PFSK-1 (cell line): Measurements from ENCODE around the gene SULT1B1.

Experiments used
- FOXP2 ChIP-seq: optimal IDR thresholded peaks from 2 replicates; pipeline ENCODE3; 2011; ENCODE audit warnings: borderline replicate concordance, control low read depth, inconsistent platforms; ENCODE audit not compliant: insufficient read depth; ENCODE audit errors: extremely low read length, extremely low read depth
- POLR2AphosphoS5 ChIP-seq: IDR thresholded peaks from 2 replicates; pipeline ENCODE4 v1.6.1; 2012; ENCODE audit warnings: low read depth, mild to moderate bottlenecking, control low read depth, low read length, moderate library complexity
- SIN3A ChIP-seq: IDR thresholded peaks from 2 replicates; pipeline ENCODE4 v1.6.1; 2012; ENCODE audit warnings: mild to moderate bottlenecking, low read length, moderate library complexity, borderline replicate concordance; ENCODE audit not compliant: insufficient read depth
- TAF1 ChIP-seq: IDR thresholded peaks from 2 replicates; pipeline ENCODE4 v1.6.1; 2012; ENCODE audit warnings: low read length, control low read depth, borderline replicate concordance; ENCODE audit not compliant: insufficient read depth
- TF ChIP-seq, protein P1 (sequence below), 2 experiments: IDR thresholded peaks; 2 replicates each; pipeline versions ENCODE4 v1.6.1 to v1.8.0; 2011 to 2012; ENCODE audit warnings: low read depth in 2 of 2, low read length in 2 of 2, control low read depth in 1 of 2, inconsistent platforms in 1 of 2, mild to moderate bottlenecking in 1 of 2, moderate library complexity in 1 of 2; ENCODE audit not compliant: insufficient read depth in 1 of 2

SULT1B1 gene

DNA sequence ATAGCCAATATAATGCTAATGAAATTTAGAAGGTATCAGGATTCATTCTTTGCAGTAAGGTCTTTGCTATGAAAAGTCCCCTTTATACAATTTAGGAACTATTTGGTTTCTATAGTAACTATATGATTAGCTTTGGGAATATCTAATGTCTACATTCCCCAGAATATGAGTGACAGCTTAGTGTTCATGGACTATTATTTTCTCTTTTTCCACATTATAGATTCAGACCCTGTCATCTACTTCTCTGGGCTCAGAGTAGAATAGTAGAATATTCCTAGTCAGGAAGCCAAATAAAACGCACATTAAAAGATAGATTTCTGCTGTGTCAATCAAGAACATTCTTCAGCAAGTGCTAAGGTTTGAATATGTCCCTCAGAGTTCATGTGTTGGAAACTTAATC, 26.1 kb upstream of the SULT1B1 start:
- TF ChIP-seq, protein P1, sequence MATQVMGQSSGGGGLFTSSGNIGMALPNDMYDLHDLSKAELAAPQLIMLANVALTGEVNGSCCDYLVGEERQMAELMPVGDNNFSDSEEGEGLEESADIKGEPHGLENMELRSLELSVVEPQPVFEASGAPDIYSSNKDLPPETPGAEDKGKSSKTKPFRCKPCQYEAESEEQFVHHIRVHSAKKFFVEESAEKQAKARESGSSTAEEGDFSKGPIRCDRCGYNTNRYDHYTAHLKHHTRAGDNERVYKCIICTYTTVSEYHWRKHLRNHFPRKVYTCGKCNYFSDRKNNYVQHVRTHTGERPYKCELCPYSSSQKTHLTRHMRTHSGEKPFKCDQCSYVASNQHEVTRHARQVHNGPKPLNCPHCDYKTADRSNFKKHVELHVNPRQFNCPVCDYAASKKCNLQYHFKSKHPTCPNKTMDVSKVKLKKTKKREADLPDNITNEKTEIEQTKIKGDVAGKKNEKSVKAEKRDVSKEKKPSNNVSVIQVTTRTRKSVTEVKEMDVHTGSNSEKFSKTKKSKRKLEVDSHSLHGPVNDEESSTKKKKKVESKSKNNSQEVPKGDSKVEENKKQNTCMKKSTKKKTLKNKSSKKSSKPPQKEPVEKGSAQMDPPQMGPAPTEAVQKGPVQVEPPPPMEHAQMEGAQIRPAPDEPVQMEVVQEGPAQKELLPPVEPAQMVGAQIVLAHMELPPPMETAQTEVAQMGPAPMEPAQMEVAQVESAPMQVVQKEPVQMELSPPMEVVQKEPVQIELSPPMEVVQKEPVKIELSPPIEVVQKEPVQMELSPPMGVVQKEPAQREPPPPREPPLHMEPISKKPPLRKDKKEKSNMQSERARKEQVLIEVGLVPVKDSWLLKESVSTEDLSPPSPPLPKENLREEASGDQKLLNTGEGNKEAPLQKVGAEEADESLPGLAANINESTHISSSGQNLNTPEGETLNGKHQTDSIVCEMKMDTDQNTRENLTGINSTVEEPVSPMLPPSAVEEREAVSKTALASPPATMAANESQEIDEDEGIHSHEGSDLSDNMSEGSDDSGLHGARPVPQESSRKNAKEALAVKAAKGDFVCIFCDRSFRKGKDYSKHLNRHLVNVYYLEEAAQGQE (IDR thresholded peaks at IDR 0.05; ENCODE audit: insufficient read depth in 1 of 2, low read depth in 2 of 2, low read length in 2 of 2) = no peak
- TF ChIP-seq POLR2AphosphoS5 (no peak), FOXP2 (no peak), TAF1 (no peak), SIN3A (no peak)

DNA sequence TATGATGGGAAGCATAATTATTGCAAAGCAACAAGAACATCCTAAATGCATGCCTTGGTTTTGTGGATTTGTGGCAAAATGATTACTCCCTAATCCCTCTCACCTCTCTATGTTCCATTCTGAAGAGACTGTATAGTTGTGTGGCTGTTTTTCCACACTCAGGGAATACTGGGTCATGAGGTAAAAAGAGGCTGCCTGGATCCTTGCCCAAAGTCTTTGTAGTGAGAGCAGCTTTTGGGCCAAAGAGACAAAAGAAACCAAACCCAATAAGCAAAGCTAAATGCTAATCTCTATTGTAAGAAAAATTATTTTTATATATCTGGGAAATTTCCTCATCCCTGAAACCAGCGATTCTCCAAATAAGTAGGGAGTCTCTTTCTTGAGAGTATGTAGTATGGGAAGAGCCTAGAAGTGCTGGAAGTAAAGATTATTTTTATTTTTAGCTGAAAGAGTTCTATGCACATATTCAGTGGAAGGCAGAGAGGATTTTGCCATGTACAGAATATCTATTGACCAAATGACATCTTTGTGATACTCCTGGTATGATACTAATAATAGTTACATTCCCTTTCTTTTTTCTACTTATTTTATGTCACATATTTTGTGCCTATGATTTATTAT, 24.9 kb upstream of the SULT1B1 start:
- no peak for TF ChIP-seq TAF1
- no peak for TF ChIP-seq SIN3A
- TF ChIP-seq, protein P1 (IDR thresholded peaks at IDR 0.05; ENCODE audit: insufficient read depth in 1 of 2, low read depth in 2 of 2, low read length in 2 of 2) = no peak
- TF ChIP-seq POLR2AphosphoS5 = no peak
- TF ChIP-seq FOXP2 = no peak

DNA sequence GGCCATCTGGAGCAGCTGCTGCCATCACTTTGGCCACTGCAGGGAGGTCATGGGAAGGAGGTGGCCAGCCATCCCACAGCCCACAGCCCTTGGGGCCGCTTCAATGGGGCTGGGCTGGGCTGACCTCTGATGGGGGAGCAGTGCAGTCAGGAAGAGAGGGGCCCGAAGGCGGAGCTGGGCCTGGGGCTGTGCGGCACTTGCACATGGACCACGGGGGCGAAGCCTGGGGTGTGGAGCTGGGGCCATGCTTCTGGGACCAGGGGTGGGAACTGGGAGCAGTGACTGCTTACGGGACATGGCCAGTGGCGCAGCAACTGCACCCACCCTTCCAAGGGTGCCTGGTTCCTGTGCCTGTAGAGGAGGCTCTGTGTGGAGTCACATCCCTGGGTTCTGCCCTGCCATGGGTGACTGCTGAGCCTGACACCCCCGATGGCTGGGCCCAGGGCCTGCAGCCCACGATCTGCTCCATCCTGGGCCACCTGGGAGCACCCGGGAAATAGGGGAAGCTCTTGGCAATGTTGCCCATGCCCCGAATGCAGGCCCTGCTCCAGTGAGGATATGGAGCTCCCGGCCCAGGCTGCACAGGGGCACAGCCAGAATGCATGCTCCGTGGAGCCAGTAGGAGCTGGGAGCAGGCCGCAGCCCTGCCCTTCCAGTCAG, 22.4 kb upstream of the SULT1B1 start:
- no peak for TF ChIP-seq SIN3A
- no peak for TF ChIP-seq POLR2AphosphoS5
- TF ChIP-seq TAF1 = no peak
- TF ChIP-seq, protein P1 (IDR thresholded peaks at IDR 0.05; ENCODE audit: insufficient read depth in 1 of 2, low read depth in 2 of 2, low read length in 2 of 2) = no peak

DNA sequence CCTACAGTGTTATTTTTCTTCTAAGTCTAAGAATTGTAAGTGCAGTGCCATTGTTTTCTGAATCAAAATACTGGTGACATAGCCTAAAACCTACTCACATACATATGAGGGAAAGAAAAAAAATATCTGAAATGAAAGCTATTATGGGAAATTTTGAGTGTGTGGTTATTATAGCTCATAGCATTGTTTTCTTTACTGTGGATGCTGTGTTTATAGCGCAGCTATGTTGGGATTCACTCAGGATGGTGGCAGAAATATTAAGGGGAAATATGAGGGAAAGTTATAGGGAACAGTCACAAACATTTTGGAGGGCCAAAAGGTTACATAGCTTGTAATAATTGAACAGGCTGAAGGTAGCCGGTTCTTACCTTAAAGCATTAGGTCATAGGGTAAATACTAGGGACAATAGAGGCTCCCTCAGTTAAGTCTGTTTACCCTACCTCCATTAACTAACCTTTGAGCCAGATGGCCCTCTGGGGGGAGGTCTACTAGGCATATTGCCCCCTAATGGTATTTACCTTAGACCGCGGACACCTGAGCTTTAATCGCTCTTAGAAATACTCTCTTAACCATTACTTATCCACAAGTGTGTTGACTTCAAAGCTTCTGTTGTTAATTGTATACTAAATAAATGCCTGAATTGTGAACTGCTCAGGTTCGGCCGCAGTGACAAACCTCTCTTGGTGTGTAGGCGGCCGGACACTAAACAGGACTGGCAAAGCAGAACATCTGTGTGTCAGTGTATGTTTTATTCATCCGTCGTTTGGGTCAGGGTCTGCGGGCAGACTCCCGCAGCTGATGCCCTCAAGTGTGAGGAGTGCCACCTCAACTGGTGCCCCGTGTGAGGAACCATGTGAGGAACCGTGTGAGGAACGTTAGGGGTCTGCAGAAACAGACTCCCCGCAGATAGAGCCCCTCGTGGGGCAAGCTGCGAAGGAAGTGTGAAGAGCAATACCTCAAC, 21.3 kb upstream of the SULT1B1 start:
- no peak for TF ChIP-seq FOXP2
- no peak for TF ChIP-seq SIN3A
- TF ChIP-seq, protein P1 (IDR thresholded peaks at IDR 0.05; ENCODE audit: insufficient read depth in 1 of 2, low read depth in 2 of 2, low read length in 2 of 2) = no peak
